Fibroblast of lung (primary cell): Measurements from ENCODE around the gene BMPR1B.

Experiments used
- EZH2 ChIP-seq: IDR thresholded peaks from 2 replicates; pipeline ENCODE4 v1.5.1; 2012; ENCODE audit warnings: low read length, control low read depth, mild to moderate bottlenecking; ENCODE audit errors: missing control alignments
- TF ChIP-seq, protein P1 (sequence below), 2 donors: IDR thresholded peaks in 1 of 2; conservative IDR thresholded peaks in 1 of 2; 1 replicate in 1 of 2; 2 replicates in 1 of 2; pipeline ENCODE4 v1.5.1; 2011 to 2012; ENCODE audit warnings: low read length in 2 of 2, control low read depth in 1 of 2, inconsistent platforms in 1 of 2, low read depth in 1 of 2, mild to moderate bottlenecking in 1 of 2

DNA sequence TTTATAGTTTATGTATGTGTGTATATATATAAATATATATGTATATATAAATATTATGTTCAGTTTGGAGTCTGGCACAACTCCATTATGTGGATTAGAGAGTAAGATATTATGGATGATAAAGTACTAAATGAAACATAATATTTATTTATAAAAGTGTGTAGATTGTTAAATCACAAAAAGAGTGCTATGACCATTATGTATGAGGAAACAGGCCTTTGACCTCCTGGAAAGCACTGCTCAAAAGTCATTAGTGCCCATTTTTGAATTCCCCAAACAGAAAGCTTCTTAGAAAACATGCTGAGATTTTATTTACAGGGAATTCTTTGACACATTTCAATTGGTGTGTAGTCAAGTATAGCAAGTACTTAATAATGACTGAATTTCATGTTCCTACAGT lies 399.8 kb downstream of the BMPR1B start:
- TF ChIP-seq, protein P1, sequence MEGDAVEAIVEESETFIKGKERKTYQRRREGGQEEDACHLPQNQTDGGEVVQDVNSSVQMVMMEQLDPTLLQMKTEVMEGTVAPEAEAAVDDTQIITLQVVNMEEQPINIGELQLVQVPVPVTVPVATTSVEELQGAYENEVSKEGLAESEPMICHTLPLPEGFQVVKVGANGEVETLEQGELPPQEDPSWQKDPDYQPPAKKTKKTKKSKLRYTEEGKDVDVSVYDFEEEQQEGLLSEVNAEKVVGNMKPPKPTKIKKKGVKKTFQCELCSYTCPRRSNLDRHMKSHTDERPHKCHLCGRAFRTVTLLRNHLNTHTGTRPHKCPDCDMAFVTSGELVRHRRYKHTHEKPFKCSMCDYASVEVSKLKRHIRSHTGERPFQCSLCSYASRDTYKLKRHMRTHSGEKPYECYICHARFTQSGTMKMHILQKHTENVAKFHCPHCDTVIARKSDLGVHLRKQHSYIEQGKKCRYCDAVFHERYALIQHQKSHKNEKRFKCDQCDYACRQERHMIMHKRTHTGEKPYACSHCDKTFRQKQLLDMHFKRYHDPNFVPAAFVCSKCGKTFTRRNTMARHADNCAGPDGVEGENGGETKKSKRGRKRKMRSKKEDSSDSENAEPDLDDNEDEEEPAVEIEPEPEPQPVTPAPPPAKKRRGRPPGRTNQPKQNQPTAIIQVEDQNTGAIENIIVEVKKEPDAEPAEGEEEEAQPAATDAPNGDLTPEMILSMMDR (conservative IDR thresholded peaks at IDR 0.05 in 1 of 2, IDR thresholded peaks at IDR 0.05 in 1 of 2; ENCODE audit: low read depth in 1 of 2, low read length in 2 of 2) = no peak
- no peak for TF ChIP-seq EZH2
